GM19239 (cell line): ENCODE data around the gene B3GALT5.
"Not testable (repeated sequence)": the region's sequence is repeated elsewhere in the genome, so short reads cannot be mapped to it uniquely, and the experiment has no call there.

Experiments
- DNase-seq: peaks from one replicate; pipeline ENCODE4 v3.0.0; 2011; ENCODE audit warnings: low spot score; ENCODE audit not compliant: insufficient read length
- FAIRE-seq: peaks from 2 replicates; lab custom pipeline; 2011; peaks lifted over from hg19 to GRCh38; lab: Jason Lieb, UNC

Gene B3GALT5

GRCh38 chr21:39685236-39685635 lies 72.5 kb downstream of the B3GALT5 start:
- DNase-seq = no peak
- no peak for FAIRE-seq

DNA sequence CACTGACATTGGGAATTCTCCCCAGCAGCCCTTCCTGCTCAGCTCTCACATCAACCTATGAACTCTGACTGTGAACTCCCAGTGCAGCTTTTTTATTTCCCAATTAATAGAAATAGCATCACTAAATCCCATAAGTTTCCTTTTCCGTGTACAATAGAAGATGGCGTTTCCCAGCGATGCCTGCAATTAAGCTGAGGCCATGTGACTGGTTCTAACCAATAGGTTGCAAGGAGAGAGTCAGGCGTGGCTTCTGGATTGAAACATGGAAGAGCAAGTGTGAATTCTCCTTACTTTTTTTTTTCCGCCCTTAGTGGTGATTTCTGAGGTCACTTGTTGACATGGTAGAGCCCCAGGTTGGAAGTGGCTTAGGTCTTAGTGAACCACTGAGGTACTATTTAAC lies 73.3 kb downstream of the B3GALT5 start:
- no peak for DNase-seq
- no peak for FAIRE-seq

GRCh38 chr21:39686646-39687468 lies 74.1 kb downstream of the B3GALT5 start:
- no peak for FAIRE-seq
- DNase-seq = no peak

- FAIRE-seq (no peak), DNase-seq (no peak)
Measured at GRCh38 chr21:39688010-39688409, 75.3 kb downstream of the B3GALT5 start.

DNA sequence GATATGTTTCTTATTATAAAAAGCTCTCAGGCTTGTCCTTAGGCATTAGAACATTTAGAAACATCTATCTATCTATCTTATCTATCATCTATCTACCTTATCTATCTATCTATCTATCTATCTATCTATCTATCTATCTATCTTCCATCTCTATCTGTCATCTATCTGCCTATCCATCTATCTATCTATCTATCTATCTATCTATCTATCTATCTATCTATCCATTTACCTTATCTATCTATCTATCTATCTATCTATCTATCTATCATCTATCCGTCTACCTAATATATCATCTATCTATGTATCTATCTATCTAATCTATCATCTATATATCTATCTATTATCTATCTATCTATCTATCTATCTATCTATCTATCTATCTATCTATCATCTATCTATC lies 77.1 kb downstream of the B3GALT5 start:
- DNase-seq, FAIRE-seq: not testable (repeated sequence)

DNA sequence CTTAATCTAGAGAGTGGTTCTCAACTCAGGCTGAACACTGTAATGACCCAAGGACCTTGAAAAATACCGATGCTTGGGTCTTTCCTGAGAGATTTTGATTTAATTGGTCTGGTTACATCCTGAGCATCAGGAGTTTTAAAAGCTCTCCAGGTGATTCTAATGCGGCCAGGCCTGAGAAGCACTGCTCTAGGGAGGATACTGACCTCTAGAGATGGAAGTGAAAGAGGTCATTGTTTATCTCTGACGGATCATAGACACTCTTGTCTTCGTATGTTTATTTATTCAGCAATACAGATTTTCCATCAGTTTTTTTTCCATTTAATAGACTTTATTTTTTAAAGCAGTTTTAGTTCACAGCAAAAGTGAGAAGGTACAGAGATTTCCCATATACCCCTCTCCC lies 77.7 kb downstream of the B3GALT5 start:
- DNase-seq (no peak), FAIRE-seq (no peak)

- DNase-seq (no peak), FAIRE-seq (no peak)
Measured at GRCh38 chr21:39694750-39695149, 82.0 kb downstream of the B3GALT5 start.

- no peak for DNase-seq
- FAIRE-seq = no peak
Measured at GRCh38 chr21:39696196-39696595, 83.5 kb downstream of the B3GALT5 start.

- no peak for DNase-seq
- no peak for FAIRE-seq
Measured at GRCh38 chr21:39696618-39697017, 83.9 kb downstream of the B3GALT5 start.

DNA sequence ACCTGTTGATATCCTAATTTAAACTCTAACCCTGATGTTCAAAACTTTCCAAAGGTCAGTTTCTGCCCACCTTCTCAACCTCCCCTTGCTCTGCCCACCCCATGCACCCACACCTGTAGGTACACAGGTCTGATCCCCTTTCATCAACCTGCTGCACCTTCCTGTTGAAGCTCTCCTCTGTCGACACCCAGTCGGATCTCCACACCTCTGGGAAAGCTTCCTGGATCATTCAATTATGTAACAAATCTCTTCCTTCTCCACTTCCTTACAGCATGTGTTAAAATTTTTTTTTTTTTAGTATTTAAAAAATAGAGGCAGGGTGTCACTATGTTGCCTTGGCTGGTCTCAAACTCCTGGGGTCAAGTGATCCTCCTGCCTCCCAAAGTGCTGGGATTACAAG lies 87.6 kb downstream of the B3GALT5 start:
- DNase-seq (no peak), FAIRE-seq (no peak)

DNA sequence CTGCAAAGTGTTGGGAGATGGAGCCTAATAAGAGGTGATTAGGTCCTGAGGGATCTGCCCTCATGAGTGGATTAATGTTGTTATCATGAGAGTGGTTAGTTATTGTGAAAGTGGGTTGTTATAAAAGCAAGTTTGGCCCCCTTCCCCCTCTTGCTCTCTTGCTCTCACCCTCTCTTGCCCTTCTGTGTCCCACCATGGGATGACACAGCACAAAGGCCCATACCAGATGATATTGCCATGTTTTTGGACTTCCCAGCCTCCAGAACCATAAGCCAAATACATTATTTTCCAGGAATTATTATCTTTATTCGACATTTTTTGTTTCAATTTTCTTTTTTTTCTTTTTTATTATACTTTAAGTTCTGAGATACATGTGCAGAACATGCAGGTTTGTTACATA lies 90.8 kb downstream of the B3GALT5 start:
- no peak for FAIRE-seq
- no peak for DNase-seq

DNA sequence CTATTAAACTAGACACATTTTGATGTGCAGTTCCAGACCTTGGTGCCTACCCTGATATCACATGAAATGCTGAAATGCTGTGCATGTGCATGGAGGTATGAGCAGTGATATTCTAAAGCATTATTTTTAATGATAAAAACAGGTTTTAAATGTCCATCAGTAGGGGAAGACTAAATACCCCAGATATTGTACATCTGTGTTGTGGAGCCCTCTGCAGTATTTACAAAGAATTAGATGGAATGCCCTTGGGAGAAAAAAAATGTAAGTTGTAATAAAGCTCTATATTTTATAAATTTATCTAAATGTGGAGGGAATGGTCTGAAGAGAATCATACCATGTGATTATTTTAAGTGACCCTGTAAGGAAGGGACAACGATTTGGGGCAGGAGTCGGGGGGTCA lies 93.1 kb downstream of the B3GALT5 start:
- FAIRE-seq (no peak), DNase-seq (no peak)

DNA sequence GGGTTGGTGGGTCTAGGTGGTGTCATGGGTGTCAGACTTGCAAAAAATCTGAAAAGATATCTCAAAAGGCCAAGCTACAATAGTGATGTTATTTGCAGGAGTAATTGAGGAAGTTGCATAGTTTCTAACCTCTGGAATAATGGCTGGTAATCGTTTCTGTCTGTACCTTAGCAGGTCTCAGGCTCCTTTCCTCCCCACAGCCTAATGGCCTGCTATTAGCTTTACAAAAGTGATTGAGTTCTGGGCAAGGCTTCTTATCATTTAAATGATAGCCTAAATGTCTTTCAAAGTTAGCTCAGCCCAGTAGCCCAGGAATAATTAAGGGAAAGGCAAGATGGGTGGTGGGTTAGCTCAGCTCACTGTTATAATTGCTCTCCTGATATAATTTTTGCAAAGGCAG lies 94.6 kb downstream of the B3GALT5 start:
- FAIRE-seq = no peak
- DNase-seq = no peak

- no peak for FAIRE-seq
- no peak for DNase-seq
Measured at GRCh38 chr21:39710866-39711265, 98.1 kb downstream of the B3GALT5 start.

DNA sequence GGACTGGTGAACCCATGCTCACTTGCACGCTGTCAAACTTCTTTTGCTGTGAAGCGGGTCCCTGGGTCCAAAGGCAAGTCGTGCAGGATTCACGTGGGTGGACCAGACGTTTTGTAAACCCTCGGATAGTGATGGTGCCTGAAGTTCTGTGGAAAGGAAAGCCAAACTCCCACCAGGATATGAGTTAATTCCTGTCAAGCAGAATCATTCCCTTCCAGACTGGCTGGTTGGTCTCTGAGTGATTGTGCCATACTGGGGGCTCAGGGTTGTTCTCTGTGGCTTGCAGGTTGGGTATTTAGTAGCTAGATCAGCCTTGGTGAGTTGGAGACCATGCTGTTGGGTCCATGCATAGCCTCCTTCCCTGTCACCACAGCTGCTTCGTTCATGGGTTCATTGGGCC lies 99.5 kb downstream of the B3GALT5 start:
- no peak for DNase-seq
- FAIRE-seq = no peak

GRCh38 chr21:39712976-39713375 lies 100.2 kb downstream of the B3GALT5 start:
- FAIRE-seq (no peak), DNase-seq (no peak)

- no peak for DNase-seq
- no peak for FAIRE-seq
Measured at GRCh38 chr21:39713905-39714304, 101.2 kb downstream of the B3GALT5 start.

DNA sequence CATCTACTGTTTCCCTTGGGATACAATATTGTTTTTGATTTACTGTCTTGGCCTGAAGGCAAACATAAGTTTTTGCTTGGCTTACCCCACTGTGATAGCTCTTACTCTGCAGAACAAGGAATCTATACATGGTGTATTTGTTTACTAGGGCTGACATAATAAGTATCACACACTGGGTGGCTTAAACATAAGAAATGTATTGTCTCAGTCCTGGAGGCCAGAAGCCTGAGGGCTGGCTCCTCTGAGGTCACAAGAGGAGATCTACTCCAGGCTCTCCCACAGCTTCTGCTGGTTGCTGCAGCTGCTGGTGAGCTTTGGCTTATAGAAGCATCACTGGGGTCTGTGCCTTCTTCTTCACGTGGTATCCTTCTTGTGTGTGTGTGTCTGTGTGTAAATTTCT lies 101.6 kb downstream of the B3GALT5 start:
- FAIRE-seq (no peak), DNase-seq (no peak)

DNA sequence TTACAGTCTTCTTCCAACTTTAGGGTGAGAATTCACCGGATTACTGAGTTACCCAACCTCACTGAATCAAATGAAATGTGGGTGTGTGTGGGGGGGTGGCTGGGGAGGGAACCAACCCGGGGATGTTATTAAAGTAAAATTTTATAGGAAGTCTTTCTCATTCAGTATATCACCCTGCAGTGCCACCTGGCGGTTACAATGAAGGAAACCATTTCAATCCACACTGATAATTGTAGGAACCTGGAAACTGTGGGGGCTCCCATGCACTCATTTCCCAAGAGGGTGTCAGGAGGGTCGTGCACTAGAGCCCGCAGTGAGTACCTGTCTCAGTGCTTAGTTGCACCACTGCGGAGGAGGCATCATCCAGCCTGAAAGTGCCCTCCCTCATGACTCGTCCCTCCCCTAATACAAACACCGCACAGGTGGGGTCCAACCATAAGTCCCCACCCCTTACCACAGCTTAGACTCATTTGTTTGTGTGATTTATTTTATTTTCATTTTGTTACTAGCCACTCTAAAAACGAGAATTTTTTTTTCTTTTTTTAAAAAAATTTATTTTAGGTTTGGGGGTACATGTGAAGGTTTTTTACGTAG lies 103.2 kb downstream of the B3GALT5 start:
- DNase-seq = no peak
- no peak for FAIRE-seq

GRCh38 chr21:39720126-39720778 lies 107.5 kb downstream of the B3GALT5 start:
- no peak for FAIRE-seq
- no peak for DNase-seq

- FAIRE-seq = no peak
Measured at GRCh38 chr21:39721885-39722284, 109.1 kb downstream of the B3GALT5 start.

More at GRCh38 chr21:39721885-39722284, 109.1 kb downstream of the B3GALT5 start:
- no peak for DNase-seq
